Left lung (tissue), 10 donors: Measurements from ENCODE around the gene PPP1R12C. TPM values are rescaled to one million over a fixed set of nuclear protein-coding genes. Genes with fewer than 3 reads are reported as not detected.

ENCODE experiments used
- ATAC-seq: fragments of 200-7000 bp; cut with Tn5 transposase; one replicate; pipeline ENCODE4 v1.9.1; 2020; ENCODE audit warnings: moderate library complexity
- DNase-seq, 4 donors: peaks; one replicate each; pipeline ENCODE4 v3.0.0-alpha.2; 2013 to 2020
- H3K27ac ChIP-seq, 2 donors: fragments of 200-600 bp; sonication (generic) in 1 of 2; one replicate each; pipeline versions ENCODE4 v1.5.0 to v1.8.0; 2020 to 2021
- H3K27me3 ChIP-seq, 2 donors: fragments of 200-600 bp; sonication (generic) in 1 of 2; one replicate each; pipeline versions ENCODE4 v1.5.0 to v1.8.0; 2020 to 2021
- H3K36me3 ChIP-seq, 2 donors: fragments of 200-600 bp; sonication (generic) in 1 of 2; one replicate each; pipeline versions ENCODE4 v1.5.0 to v1.8.0; 2020 to 2021
- H3K4me1 ChIP-seq, 2 donors: fragments of 200-600 bp; one replicate each; pipeline ENCODE4 v1.8.0; 2021
- H3K4me3 ChIP-seq, 2 donors: fragments of 200-600 bp; sonication (generic) in 1 of 2; one replicate each; pipeline versions ENCODE4 v1.5.0 to v1.8.0; 2020 to 2021; ENCODE audit warnings: mild to moderate bottlenecking in 1 of 2
- H3K9me3 ChIP-seq, 2 donors: fragments of 200-600 bp; sonication (generic) in 1 of 2; one replicate each; pipeline versions ENCODE4 v1.5.0 to v1.8.0; 2020 to 2021
- CTCF ChIP-seq, 2 donors: fragments of 200-600 bp; sonication (generic) in 1 of 2; IDR thresholded peaks; one replicate each; pipeline versions ENCODE4 v1.5.0 to v1.8.0; 2021; ENCODE audit warnings: antibody characterized with exemption in 2 of 2
- intact Hi-C, 2 donors: fragments of 100-400 bp; cut with DNase I; formaldehyde crosslinking; loops; one replicate each; pipeline versions ENCODE4 v1.11.2 to v1.14.2; 2022
- polyA plus RNA-seq, 6 donors: library from polyadenylated mRNA; unstranded; fragments of 120-200 nt; gene quantifications; one replicate each; pipeline ENCODE4 v1.2.1, GENCODE V29; 2013; ENCODE audit not compliant: insufficient read length in 6 of 6
- total RNA-seq, 2 donors: library from RNA; stranded (reverse); fragmentation: NEBNext Ultra II Directional; extraction: Animal tissue kit (Norgen Biotek cat#: 25700); gene quantifications; one replicate each; pipeline ENCODE4 v1.2.1, GENCODE V29; 2021
- donor health status: DM: no; HTN: yes; CAD: no.
- donor health status: DM: no; HTN: no; CAD: no.

The PPP1R12C gene
- total and polyA plus RNA-seq, 8 donors: 50.2 to 113 (median 70.2) TPM

GRCh38 chr19:55161571-55162322, 44.3 kb upstream of the PPP1R12C start:
- Histone ChIP-seq H3K27me3 (peaks cover 50 to 100% of the 10 kb centered on the region in 2 donors), H3K9me3 (no peaks in the 10 kb centered on the region), H3K27ac (no peak overlapping the region), H3K36me3 (no peaks in the 10 kb centered on the region), H3K4me3 (no peak overlapping the region), H3K4me1 (peaks cover 0 to 5% of the 10 kb centered on the region in 2 donors)
- intact Hi-C loops: no loop called here
- no peak for TF ChIP-seq CTCF (IDR thresholded peaks at IDR 0.05)
- DNase-seq: peak in 1 of 4 donors; percentile 78
- ATAC-seq: no peak

DNA sequence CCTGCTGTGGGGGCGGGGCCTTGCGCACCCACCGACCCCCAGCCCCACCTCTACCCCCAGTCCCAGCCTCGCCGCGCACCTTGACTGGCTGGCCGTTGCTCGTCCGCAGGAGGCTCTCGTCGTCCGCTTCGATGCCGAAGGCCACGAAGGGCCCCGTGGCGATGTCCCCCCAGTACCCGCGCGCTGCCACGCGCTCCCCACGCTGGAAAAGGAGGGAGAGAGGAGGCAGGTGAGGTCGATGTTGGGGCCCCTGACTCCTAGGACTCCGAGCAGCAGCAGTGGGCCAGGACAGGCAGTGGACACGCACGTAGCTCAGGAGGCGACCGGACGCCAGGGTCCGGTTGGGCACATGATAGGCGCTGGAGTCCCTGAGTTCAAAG, 43.5 kb upstream of the PPP1R12C start:
- intact Hi-C loops: no loop called here
- H3K27me3 ChIP-seq: peaks cover 55 to 100% of the 10 kb centered on the region in 2 donors
- peak in 1 of 4 donors; percentile 70 for DNase-seq
- no peaks in the 10 kb centered on the region for H3K9me3 ChIP-seq
- no peak overlapping the region for H3K27ac ChIP-seq
- no peaks in the 10 kb centered on the region for H3K36me3 ChIP-seq
- H3K4me3 ChIP-seq: no peak overlapping the region
- no peak for ATAC-seq
- TF ChIP-seq CTCF (IDR thresholded peaks at IDR 0.05): no peak
- H3K4me1 ChIP-seq: peaks cover 0 to 8% of the 10 kb centered on the region in 2 donors

DNA sequence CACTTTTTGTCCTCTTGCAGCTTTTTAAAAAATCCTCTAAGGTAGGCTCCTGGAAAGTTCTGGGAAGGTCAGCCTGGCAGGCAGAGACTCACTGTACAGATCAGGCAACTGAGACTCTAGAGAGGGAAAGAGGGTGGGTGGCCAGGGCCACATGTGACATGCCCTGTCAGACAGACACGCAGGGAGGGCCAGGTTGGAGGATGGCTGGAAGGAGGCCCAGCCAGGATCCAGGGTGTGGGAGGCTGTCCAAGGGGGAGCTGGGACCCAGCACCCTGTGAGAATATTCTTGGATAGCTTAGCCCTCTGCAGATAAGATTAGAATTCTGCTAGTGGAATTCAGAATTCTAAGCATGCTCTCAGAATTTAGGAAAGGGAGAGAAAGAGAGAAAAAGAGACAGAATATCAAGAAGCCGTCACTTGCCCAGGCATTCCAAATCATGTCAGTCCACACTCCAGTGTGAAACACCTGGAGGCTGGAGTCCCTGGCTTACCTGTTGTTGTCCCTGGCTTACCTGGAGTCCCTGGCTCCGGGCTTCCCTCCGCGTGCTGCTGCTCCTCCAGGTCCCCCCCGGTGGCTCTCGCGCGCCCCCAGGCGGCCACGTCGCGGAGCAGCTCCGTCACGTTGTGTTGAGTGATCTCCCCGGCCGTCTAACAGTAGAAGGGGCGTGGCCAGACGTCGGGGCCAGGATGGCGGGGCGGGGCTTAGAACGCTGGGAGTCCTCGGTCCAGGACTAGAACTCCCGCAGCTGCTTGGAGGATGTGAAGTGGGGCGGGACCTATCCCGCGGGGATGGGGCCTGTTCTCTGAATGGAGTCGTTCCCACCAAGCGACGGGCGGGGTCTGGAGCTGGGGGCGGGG, 42.9 kb upstream of the PPP1R12C start:
- Histone ChIP-seq H3K4me1 (peaks cover 0 to 9% of the 10 kb centered on the region in 2 donors), H3K27me3 (peaks cover 50 to 97% of the 10 kb centered on the region in 2 donors), H3K4me3 (no peak overlapping the region), H3K9me3 (no peaks in the 10 kb centered on the region), H3K36me3 (no peaks in the 10 kb centered on the region), H3K27ac (no peak overlapping the region)
- ATAC-seq (peak; percentile 98), DNase-seq (peak; percentile 25 to 96 (median 81))
- intact Hi-C loops: no loop called here
- TF ChIP-seq CTCF (IDR thresholded peaks at IDR 0.05): peak; percentile 70 to 78

- no peak for TF ChIP-seq CTCF (IDR thresholded peaks at IDR 0.05)
- intact Hi-C loops: no loop called here
- H3K4me1 ChIP-seq: peaks cover 0 to 9% of the 10 kb centered on the region in 2 donors
- H3K9me3 ChIP-seq: no peaks in the 10 kb centered on the region
- peaks cover 50 to 91% of the 10 kb centered on the region in 2 donors for H3K27me3 ChIP-seq
- DNase-seq: peak in 1 of 4 donors; percentile 45
- H3K4me3 ChIP-seq: no peak overlapping the region
- ATAC-seq: no peak
- H3K27ac ChIP-seq: no peak overlapping the region
- no peaks in the 10 kb centered on the region for H3K36me3 ChIP-seq
These were observed 41.7 kb upstream of the PPP1R12C start for GRCh38 chr19:55158848-55159749.
